ENCODE results near the gene KRT25. TPM values are rescaled to one million over a fixed set of nuclear protein-coding genes. Genes with fewer than 3 reads are reported as not detected.

The KRT25 gene
- total RNA-seq, 1 experiment from 2014 or later = not detected

GRCh38 chr17:40791111-40791510, 36.0 kb upstream of the KRT25 start:
- Histone ChIP-seq H3K27ac (ENCODE audit: low read depth, low read length) (no peak overlapping the region), H4K20me1 (ENCODE audit: insufficient read depth) (no peaks in the 10 kb centered on the region), H3K9ac (ENCODE audit: low read length) (no peak overlapping the region), H3K4me3 (replicated peaks in 1 of 2; ENCODE audit: low read depth in 1 of 2, low read length in 2 of 2) (no peak overlapping the region), H2AFZ (ENCODE audit: low read depth, low read length, poor library complexity, severe bottlenecking) (peak overlapping the region; percentile 79), H3K36me3 (ENCODE audit: control insufficient read depth in 1 of 2, insufficient read depth in 2 of 2, low read length in 2 of 2) (no peaks in the 10 kb centered on the region), H3K9me3 (ENCODE audit: control insufficient read depth in 1 of 2, insufficient read depth in 1 of 2, low read depth in 1 of 2, low read length in 2 of 2) (no peaks in the 10 kb centered on the region), H3K27me3 (ENCODE audit: insufficient read depth, low read length) (no peaks in the 10 kb centered on the region), H3K4me1 (ENCODE audit: control insufficient read depth in 1 of 2, insufficient read depth in 2 of 2, low read length in 2 of 2) (no peaks in the 10 kb centered on the region), H3K79me2 (ENCODE audit: insufficient read depth, low read length) (no peaks in the 10 kb centered on the region), H3K9me2 (ENCODE audit: insufficient read depth) (no peaks in the 10 kb centered on the region), H3K4me2 (ENCODE audit: low read length) (no peak overlapping the region)
- DNase-seq (ENCODE audit: low read depth, low spot score) (no peak), ATAC-seq (no peak)
- RAD21 ChIA-PET (ENCODE audit: low non-redundant PET in 1 of 2, low total read pairs in 2 of 2, uncharacterized antibody in 2 of 2, unreplicated experiment in 2 of 2) = no interaction called here
- POLR2A ChIA-PET = no interaction called here
- CTCF ChIA-PET = interaction anchor here (1.2 to 3.5 kb wide), 3 partner anchors 10 to 176 kb away, joined by 5 to 29 read pairs (median 5); partner anchors contain the start of gene KRT27
- no peak for TF ChIP-seq SP1 (IDR thresholded peaks at IDR 0.05; ENCODE audit: low read depth)
- no peak for TF ChIP-seq MAX (IDR thresholded peaks at IDR 0.05)
- TF ChIP-seq SRF (IDR thresholded peaks at IDR 0.05; ENCODE audit: low read depth) = no peak
- TF ChIP-seq POLR2A (IDR thresholded peaks at IDR 0.05; ENCODE audit: borderline replicate concordance, extremely low read depth, insufficient read depth, insufficient read length) = no peak
- TF ChIP-seq FOSL1 (IDR thresholded peaks at IDR 0.05; ENCODE audit: low read depth) = no peak
- no peak for TF ChIP-seq REST (IDR thresholded peaks at IDR 0.05; ENCODE audit: low read depth)
- TF ChIP-seq SIN3A (IDR thresholded peaks at IDR 0.05; ENCODE audit: low read depth) = no peak
- TF ChIP-seq RAD21 (IDR thresholded peaks at IDR 0.05; ENCODE audit: low read depth) = no peak
- TF ChIP-seq ZBTB33 (IDR thresholded peaks at IDR 0.05; ENCODE audit: extremely low read depth, insufficient replicate concordance, low read length) = no peak
- TF ChIP-seq JUND (IDR thresholded peaks at IDR 0.05) = no peak
- TF ChIP-seq CEBPB (IDR thresholded peaks at IDR 0.05; ENCODE audit: low read depth) = no peak
- no peak for TF ChIP-seq ZFX (IDR thresholded peaks at IDR 0.05)
- TF ChIP-seq EZH2 (IDR thresholded peaks at IDR 0.05) = no peak
- no peak for TF ChIP-seq ZNF274 (IDR thresholded peaks at IDR 0.05; ENCODE audit: low read depth, low read length)
- TF ChIP-seq EGR1 (IDR thresholded peaks at IDR 0.05; ENCODE audit: low read depth) = no peak
- no peak for TF ChIP-seq TCF7L2 (IDR thresholded peaks at IDR 0.05; ENCODE audit: borderline replicate concordance, extremely low read depth, insufficient read depth, insufficient read length)
- TF ChIP-seq CTCF (IDR thresholded peaks at IDR 0.05 in 2 of 3, conservative IDR thresholded peaks at IDR 0.05 in 1 of 3; ENCODE audit: borderline replicate concordance in 1 of 3, insufficient read depth in 1 of 3, low read depth in 2 of 3, low read length in 2 of 3) = no peak
- no peak for TF ChIP-seq CBX3 (IDR thresholded peaks at IDR 0.05; ENCODE audit: low read depth)
- TF ChIP-seq ATF3 (IDR thresholded peaks at IDR 0.05) = no peak
- intact Hi-C loops (cut with micrococcal nuclease) = loop anchor here (1.0 kb wide), 2 partner anchors 171 to 176 kb away; no protein-coding TSS in a partner anchor
- no TSS peak for BruUV-seq (replicated peaks)

Data from HCT116 (cell line).